SKM-1 treated with dmso at 0.1 percent for 144 hours (cell line): ENCODE results near the gene ANGPTL2.
A peak's percentile ranks its signal among the peaks of the same experiment; 100 is the strongest.

ENCODE experiments used
- DNase-seq: peaks from one replicate; lab custom pipeline; 2025; ENCODE audit not compliant: unreplicated experiment; lab: John Stamatoyannopoulos, UW

The ANGPTL2 gene

GRCh38 chr9:127136880-127137639 lies 14.6 kb upstream of the ANGPTL2 start:
- no peak for DNase-seq

GRCh38 chr9:127136081-127136879 lies 13.8 kb upstream of the ANGPTL2 start:
- DNase-seq: no peak

- DNase-seq: no peak
Measured at GRCh38 chr9:127135056-127135745, 12.8 kb upstream of the ANGPTL2 start.

- no peak for DNase-seq
Measured at GRCh38 chr9:127133739-127134167, 11.3 kb upstream of the ANGPTL2 start.

- DNase-seq: no peak
Measured at GRCh38 chr9:127132921-127133647, 10.6 kb upstream of the ANGPTL2 start.

GRCh38 chr9:127132375-127132774 lies 9.9 kb upstream of the ANGPTL2 start:
- no peak for DNase-seq

- DNase-seq: no peak
Measured at GRCh38 chr9:127131871-127132270, 9.4 kb upstream of the ANGPTL2 start.

- DNase-seq: peak; percentile 95
Measured at GRCh38 chr9:127130661-127131538, 8.5 kb upstream of the ANGPTL2 start.

- DNase-seq: no peak
Measured at GRCh38 chr9:127130235-127130634, 7.8 kb upstream of the ANGPTL2 start.

- DNase-seq: no peak
Measured at GRCh38 chr9:127129718-127130085, 7.3 kb upstream of the ANGPTL2 start.

GRCh38 chr9:127129073-127129717 lies 6.8 kb upstream of the ANGPTL2 start:
- no peak for DNase-seq

- no peak for DNase-seq
Measured at GRCh38 chr9:127128341-127129072, 6.1 kb upstream of the ANGPTL2 start.

GRCh38 chr9:127126971-127127370 lies 4.5 kb upstream of the ANGPTL2 start:
- no peak for DNase-seq

GRCh38 chr9:127124792-127125191 lies 2.4 kb upstream of the ANGPTL2 start:
- no peak for DNase-seq

GRCh38 chr9:127124111-127124531 lies 1.7 kb upstream of the ANGPTL2 start:
- DNase-seq: no peak

GRCh38 chr9:127123064-127123890 lies 842 bp upstream of the ANGPTL2 start:
- DNase-seq: no peak

GRCh38 chr9:127121628-127122175 lies 733 bp downstream of the ANGPTL2 start:
- no peak for DNase-seq

- DNase-seq: peak; percentile 22
Measured at GRCh38 chr9:127119320-127119709, 3.1 kb downstream of the ANGPTL2 start.
